NCI-H226 (cell line): ENCODE data around the gene CDC14A.
"Not testable (repeated sequence)": the region's sequence is repeated elsewhere in the genome, so short reads cannot be mapped to it uniquely, and the experiment has no call there.

Experiments used
- DNase-seq: peaks from one replicate; pipeline ENCODE4 v3.0.0-alpha.2; 2015

Gene CDC14A

DNA sequence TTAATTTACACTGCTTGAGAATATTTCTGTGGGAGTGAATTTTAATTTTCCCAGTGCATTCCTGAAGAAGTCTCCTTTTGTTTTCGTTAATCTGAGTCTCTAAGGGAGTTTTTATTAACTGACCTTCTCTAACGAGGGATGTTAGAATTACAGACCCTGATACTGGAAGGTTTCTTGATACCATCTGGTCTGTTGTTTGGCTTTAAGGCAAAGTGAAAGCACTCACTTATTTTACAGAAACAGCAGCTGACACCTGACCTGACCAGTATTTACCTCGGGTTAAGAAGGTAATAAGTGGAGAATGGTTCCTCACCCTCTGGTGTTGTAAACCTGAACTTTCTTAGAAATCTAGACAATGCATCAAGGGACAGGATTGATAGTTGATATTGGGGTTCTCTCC, 12.4 kb downstream of the CDC14A start:
- no peak for DNase-seq

DNA sequence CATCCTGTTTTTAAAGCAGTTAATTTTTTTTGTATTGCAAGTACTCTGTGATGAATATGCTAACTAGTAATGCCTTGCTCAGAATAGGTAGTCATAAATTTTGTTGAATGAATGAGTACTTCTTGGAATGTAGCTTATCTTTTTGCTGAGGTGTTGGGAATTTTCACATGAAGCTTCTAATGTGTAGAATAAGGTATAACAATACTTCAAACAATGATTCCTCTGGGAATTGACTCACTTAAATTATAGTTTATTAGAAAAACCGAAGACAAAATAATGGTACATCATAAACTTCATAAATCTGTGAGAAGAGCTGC, 13.9 kb downstream of the CDC14A start:
- DNase-seq, result peak; percentile 25

DNA sequence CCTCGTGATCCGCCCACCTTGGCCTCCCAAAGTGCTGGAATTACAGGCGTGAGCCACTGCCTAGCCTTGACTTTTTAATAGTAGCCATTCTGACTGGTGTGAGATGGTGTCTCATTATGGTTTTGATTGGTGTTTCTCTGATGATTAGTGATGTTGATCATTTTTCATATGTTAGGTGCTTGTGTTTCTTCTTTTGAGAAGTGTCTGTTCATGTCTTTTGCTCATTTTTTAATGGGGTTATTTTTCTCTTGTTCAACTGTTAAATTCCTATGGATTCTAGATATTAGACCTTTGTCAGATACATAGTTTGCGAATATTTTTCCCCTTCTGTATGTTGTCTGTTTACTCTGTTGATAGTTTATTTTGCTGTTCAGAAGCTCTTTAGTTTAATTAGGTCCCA, 17.0 kb downstream of the CDC14A start:
- not testable (repeated sequence) for DNase-seq

DNA sequence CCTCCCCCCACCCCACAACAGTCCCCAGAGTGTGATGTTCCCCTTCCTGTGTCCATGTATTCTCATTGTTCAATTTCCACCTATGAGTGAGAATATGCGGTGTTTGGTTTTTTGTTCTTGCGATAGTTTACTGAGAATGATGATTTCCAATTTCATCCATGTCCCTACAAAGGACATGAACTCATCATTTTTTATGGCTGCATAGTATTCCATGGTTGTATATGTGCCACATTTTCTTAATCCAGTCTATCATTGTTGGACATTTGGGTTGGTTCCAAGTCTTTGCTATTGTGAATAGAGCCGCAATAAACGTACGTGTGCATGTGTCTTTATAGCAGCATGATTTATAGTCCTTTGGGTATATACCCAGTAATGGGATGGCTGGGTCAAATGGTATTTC, 21.6 kb downstream of the CDC14A start:
- not testable (repeated sequence) for DNase-seq

DNA sequence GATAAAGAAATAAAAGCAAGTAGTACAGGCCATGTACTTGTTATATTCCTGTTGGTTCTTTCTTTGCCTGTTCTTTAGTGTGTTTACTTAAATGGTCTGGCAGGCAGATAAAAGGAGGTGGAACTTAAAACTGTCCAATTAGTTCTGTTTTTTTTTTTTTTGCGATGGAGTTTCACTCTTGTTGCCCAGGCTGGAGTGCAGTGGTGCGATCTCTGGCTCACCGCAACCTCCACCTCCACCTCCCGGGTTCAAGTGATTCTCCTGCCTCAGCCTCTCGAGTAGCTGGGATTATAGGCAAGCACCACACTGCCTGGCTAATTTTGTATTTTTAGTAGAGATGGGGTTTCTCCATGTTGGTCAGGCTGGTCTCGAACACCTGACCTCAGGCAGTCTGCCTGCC, 24.6 kb downstream of the CDC14A start:
- DNase-seq, result not testable (repeated sequence)

DNA sequence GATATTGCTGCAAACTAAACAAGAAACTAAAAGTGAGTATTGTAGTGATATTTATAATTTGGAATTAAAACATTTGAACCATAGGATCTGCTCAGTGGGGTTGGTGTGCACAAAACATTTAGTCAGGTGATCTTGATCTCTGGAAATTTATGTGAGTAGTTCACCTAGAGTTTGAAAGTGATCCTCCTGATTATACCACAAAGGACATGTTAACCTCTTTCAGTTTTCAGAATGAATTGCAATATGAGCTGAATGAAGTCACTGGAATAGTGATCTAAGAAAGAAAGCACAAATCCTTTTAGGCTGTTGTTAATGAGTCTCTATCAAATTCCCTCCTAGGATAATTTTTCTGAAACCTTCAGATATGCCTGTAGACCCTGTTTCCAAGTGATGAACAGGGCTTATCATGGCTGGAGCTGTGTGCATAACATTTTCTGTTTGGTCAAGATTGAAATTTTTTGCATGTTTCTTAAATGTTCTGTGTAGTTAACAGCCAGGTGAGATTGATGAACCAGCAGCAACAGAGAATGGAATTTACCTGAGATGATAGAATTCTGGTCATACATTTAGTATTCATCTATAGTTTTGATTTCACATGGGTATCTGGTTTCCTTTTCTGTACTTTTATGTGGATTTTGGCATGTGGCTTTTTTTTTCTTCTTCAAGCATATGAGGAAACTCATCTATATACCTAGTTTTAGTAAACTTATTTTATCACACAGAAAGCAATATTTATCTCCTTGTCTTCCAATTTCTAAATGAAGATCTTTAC, 25.5 kb downstream of the CDC14A start:
- DNase-seq, result no peak

DNA sequence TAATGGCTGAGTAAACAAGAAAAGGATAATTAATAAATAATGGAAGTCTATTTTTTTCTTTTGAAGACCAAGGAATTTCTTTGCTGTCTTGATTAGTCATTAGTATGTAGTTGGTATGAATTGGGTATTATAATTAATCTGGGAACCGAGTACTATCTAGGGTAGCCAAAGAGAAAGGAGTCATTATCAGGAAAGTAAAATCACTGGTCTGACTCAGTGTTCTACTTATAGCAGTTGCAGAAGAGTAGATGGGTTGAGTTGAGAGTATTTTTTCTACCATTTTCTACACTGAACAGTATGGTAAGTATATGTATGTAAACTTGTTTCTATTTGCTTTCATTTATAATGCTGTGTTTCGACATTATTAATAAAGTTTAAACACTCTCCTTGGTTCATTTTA, 26.6 kb downstream of the CDC14A start:
- no peak for DNase-seq

DNA sequence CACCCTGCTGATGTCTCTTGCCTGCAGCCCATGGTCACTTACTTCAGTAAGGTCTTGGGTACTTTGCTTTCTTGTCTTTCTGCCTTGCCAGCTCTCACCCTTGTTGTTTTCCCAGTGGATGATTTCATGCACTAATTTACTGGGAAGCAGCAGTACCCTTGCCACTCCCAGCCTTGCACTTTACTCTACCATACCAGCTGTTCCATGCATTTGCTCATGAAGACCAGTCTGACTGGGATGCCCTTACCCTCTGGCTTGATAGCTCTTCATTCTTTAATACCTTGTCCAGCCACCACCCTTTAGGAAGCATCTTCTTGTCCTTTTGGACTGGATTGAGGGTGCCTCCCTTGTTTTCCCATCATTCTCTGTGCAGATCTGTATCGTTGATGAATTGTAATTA, 28.3 kb downstream of the CDC14A start:
- DNase-seq, result no peak

DNA sequence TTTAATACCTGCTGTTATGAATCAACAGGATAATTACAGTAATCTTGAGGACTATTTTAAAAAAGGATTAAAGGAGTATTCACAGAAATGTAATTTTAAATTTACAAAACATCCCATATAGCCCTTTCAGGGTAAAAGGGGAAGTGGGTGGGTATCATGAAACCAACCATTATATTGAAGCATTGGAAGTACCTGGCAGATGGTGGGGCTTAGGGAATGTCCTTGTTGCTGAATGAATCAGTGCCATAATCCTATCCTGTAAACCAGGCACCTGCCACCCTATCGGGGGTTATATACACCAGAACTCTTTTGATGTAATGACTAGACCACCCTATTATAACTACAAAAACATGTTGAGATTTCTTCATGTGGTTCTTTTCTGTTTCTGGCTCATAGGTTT, 30.4 kb downstream of the CDC14A start:
- no peak for DNase-seq

DNA sequence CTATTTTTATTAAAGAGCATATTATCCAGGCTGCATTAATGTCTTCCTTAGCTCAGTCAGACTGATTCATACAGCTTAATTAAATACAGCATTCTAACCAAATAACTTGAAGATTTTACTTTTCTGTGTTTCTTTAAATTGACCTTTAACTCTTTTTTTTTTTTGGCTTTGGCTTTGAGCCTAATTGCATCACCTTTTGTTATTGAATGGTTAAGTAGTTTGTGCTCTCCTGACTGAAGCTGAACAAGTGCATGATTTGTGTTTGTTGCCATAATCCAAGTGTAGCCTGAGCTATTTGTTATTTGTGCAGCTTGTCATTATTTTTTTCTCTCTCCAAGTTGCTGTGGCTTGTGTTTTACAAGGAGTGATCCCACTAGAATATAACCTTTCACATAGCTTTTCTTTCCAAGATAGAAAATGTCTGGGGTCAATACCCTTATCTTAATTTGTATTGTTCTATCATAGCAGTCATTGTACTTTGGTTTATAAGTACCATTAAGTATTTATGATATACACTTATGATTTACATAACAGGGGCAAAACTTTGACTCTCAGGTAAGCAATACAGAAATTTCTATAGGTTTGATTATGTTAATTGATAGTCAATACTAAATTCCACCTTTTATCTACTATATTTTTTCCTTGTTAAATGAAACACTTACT, 31.6 kb downstream of the CDC14A start:
- no peak for DNase-seq

DNA sequence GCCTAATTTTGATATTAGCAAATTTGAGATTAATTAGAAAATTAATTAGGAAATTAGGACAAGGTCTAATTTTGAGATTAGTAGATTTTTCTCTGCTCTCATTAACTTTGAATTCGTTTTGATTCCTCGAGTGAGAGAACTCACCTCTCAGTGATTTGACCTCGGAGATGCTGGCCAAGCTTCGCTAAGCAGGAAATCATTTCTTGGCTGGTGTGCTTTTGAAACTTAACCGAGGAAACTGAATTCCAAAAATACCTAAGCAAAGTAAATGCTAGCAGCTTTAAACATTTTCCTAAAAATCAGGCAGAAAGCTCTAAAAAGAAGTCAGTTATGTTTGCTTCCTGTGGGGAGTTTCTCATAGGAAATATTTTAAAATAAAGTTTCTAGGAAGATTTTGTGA, 34.9 kb downstream of the CDC14A start:
- no peak for DNase-seq

DNA sequence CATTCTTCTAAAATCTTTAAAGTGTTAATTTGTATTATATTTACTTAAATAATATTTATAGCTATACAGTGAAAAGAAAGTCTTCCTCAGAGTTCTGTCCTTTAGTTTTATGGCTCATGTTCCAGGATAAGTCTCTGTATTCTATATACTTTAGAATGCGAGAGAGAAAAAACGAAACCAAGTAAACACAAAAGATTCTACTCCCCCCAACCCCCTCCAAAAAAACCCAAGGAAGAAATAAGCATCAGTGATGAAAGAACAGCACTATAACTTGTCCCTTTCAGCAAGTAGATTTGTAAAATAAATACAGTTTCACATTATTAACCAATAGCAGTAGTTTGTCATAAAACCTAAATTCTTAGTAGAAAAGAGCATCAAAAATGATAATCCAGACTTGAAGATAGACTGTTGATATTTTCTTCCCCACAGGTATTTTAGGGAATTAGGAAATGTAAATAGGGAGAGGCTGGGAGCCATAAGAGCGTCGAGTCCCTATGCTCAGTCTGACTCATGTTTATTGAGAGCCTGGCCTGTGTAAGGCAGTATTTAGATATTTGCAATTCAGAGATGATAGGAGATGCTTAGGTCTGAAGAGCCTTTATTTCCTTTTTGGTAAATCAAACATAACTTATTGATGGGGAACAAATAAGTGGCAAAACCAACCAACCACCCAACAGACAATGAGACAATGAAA, 35.5 kb downstream of the CDC14A start:
- no peak for DNase-seq

DNA sequence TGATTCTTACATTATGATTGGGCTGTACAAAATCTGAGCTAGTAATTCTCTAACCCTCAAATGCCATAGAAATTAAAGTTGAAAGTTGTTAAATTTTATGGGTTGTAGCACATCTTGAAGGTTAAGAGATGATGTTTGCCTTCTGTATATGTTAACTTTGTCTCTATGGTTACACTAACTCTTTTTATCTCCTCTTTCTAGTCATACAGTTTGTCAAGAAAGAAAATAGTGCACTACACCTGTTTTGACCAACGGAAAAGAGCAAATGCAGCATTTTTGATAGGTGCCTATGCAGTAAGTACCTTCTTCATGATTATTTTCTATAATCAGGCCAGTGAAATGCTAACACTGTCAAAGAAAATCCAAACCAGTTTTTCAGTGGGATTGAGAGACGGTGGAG, 38.2 kb downstream of the CDC14A start:
- DNase-seq, result no peak

DNA sequence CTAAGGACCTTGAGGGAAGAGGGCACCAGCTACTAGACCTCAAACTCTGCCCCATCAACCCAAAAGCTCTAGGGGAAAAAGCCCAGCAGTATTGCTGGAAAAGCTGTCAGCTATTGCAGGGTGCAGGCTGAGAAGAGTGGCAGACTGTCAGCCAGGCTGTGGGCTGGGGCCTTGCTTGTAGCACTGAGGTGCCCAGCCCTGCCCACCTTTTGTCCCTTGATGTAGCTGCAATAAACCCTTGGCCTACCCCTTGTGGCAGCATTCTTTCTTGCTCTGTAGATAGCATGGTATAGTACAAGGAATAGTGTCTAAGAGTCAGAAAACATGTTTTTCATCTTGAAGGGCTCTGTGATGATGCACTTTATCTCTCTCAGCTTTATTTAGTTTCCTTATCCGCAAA, 39.4 kb downstream of the CDC14A start:
- DNase-seq, result no peak

DNA sequence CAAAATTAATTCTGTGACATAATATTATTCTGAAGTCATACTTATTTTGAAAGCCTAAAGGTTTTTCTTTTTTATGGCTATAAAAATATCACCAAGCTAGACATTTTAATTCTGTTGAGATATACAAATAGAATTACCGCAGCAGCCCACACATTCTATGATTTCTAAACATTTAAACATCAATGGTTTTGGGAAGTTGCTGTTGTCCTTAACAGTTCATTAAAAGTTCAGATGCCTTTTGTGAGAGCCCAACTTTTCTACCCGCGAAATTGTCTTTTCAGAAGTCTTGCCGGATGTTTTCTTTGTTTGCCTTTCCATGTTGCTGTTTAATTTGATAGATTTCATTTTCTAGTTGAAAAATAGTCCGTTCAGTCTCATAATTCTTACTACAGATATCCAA, 40.5 kb downstream of the CDC14A start:
- no peak for DNase-seq

DNA sequence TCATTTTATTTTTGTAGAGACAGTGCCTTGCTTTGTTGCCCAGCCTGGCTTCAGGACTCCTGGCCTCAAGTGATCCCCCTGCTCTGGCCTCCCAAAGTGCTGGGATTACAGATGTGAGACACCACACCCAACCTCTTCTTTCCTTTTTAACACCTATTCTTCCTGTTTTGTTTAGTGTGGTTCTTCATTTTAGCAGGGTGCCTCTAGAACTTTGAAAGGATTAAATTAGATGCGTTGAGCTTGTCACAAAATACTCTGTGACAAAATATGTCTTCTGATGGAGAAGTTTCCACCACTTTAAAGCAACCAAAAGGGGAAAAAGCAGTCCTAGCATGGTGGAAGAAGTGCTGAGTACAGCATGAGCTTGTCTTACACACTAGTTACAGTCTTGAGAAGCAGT, 42.0 kb downstream of the CDC14A start:
- no peak for DNase-seq

DNA sequence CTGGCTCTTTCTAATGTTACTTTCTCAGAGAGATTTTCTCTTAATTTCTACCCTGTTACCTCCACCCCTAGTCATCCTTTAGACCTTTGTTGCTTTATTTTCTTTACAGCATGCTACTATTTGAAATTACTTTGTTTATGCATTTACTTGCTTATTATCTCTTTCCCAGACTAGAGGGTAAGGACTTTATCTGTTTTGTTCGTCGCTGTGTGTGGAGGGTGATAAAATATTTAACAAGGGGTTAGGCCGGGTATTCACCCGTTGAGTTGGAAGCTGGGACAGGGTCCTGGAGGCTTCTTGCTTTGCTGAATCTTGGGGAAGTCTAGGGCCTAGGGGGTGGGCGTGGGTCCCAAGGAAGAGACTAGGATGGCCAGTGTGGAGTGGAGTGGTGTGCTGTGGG, 43.6 kb downstream of the CDC14A start:
- DNase-seq, result no peak

DNA sequence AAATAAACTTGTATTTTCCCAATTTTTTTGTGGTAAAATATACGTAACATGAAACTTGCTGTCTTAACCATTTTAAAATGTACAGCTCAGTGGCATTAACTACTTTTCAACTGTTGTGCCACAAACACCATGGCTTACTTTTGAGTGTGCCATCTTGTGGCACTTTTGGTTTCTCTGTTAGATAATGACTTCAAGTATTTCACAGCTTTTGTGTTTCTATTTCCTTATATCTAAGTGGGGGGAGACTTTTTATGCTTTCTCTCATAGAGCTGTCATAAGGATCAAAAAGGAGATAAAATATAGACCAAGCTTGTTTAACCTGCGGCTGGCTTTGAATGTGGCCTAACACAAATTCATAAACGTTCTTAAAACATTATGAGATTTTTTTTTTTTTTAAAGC, 44.3 kb downstream of the CDC14A start:
- DNase-seq, result no peak

DNA sequence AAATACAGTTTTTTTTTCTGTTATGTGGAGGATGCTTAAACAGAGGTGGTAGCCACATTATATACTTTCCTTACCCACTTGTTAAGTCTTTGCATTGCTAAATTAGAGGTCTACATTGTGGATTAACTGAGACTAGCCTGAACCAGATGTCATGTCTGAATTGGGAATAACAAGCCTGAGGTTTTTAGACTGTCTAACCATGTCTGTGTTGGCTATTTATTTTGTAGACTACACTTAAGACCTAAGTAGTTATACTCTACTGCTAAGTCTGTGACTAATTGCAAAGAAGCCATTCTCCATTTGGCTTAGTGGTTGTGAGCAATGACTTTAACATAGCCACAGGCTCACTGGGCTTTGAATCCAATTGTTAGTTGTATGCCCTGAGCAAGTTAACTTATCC, 45.4 kb downstream of the CDC14A start:
- DNase-seq, result no peak

DNA sequence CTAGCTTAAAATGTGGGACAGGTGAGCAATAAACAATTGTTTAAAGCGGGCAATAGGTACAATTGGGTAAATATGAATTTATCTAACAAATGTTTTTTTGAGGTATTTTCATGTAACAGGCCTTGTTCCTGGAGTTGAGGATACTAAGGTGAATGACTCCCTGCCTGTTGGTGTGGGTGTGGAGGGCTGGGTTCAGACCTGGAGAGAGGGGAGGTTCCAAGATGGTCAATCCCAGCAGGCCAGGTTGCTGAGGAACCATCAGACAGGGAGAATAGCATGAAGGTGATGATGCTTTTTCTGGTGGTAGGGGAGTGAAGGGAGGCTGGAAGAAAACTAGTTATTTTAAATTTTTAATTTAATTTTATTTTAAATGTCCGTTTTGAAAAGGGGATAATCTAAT, 46.3 kb downstream of the CDC14A start:
- no peak for DNase-seq

DNA sequence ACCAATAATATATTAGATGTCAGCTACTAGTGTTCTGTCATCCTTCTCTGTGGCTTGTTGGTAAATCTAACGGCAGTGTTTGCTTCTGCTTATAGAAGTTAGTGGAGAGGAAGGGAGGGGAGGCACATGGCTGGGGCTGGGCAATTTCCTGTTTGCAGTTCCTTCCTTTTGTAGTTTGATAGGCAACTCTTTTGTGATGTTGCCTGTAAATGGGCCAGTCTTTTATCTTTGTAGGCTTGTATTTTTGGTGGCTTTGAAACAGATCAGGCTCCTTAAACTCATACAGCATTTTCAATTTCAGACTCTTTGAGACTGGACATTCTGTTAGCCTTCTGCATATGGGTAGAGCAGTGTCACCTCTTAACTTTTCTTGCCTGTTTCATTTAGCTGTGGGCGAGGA, 48.1 kb downstream of the CDC14A start:
- DNase-seq, result no peak

DNA sequence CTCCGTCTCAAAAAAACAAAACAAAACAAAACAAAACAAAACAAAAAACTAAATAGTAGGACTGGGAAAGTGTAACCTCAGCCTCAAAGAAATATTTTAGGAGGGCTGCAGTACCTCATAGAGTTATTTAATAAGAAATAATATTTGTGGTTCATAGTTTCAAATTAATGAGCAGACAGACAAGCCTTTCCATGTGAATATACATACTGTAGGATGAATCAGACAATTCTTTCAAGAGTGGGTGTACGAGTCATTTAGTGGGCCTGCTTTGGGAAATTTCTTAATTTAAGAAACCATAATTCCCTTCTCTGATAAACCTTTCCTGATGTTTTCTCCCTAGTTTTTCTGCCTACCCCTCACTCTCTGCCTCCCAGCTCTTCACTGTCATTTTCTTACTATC, 52.5 kb downstream of the CDC14A start:
- DNase-seq, result peak; percentile 8

DNA sequence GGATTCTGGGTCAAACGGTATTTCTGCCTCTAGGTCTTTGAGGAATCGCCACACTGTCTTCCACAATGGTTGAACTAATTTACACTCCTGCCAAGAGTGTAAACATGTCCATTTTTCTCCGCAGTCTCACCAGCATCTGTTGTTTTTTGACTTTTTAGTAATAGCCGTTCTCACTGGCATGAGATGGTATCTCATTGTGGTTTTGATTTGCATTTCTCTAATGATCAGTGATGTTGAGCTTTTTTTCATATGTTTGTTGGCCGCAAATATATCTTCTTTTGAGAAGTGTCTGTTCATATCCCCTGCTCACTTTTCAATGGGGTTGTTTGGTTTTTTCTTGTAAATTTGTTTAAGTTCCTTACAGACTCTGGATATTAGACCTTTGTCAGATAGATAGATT, 53.6 kb downstream of the CDC14A start:
- not testable (repeated sequence) for DNase-seq

DNA sequence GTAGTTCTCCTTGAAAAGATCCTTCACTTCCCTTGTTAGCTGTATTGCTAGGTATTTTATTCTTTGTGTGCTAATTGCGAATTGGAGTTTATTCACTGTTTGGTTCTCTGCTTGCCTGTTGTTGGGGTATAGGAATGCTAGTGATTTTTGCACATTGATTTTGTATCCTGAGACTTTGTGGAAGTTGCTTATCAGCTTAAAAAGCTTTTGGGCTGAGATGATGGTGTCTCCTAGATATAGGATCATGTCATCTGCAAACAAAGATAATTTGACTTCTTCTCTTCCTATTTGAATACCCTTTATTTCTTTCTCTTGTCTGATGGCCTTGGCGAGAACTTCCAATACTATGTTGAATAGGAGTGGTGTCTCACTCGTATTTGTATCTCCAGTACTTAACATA, 55.1 kb downstream of the CDC14A start:
- DNase-seq, result not testable (repeated sequence)
